PC-3 (cell line): ENCODE results near the gene SNRPN.

ENCODE experiments used
- EZH2 ChIP-seq: fragments of 300-600 bp; sonication (generic); IDR thresholded peaks from one replicate; pipeline ENCODE4 v1.6.1; 2017; ENCODE audit warnings: antibody characterized with exemption, mild to moderate bottlenecking, low read length; ENCODE audit not compliant: unreplicated experiment
- EZH2phosphoT487 ChIP-seq: fragments of 300-600 bp; sonication (generic); IDR thresholded peaks from 2 replicates; pipeline ENCODE4 v1.6.1; 2018; ENCODE audit warnings: mild to moderate bottlenecking, antibody characterized with exemption, low read length, borderline replicate concordance
- TF ChIP-seq, protein P1 (sequence below): fragments of 300-600 bp; sonication (generic); conservative IDR thresholded peaks from 2 replicates; pipeline ENCODE4 v1.5.1; 2017; ENCODE audit warnings: antibody characterized with exemption, low read depth, mild to moderate bottlenecking, low read length

DNA sequence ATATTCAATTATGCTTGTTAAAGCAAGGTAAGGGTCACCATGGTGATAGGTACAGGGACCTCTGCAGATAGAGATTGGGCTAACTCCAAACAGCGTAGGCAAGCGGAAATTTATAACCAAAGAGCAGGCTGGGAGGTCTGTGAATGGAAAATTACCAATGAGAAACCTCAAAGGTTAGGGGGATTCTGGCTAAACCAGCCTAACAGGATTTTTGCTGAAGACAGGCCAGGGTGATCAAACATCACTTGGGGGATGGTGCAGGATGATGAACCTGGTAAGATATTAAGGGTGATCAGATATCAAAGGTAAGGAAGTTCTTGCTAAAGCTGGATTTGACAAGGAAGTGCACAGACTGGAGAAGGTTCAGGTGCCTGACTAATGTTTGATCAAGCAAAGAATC, 35.3 kb upstream of the SNRPN start:
- TF ChIP-seq, protein P1, sequence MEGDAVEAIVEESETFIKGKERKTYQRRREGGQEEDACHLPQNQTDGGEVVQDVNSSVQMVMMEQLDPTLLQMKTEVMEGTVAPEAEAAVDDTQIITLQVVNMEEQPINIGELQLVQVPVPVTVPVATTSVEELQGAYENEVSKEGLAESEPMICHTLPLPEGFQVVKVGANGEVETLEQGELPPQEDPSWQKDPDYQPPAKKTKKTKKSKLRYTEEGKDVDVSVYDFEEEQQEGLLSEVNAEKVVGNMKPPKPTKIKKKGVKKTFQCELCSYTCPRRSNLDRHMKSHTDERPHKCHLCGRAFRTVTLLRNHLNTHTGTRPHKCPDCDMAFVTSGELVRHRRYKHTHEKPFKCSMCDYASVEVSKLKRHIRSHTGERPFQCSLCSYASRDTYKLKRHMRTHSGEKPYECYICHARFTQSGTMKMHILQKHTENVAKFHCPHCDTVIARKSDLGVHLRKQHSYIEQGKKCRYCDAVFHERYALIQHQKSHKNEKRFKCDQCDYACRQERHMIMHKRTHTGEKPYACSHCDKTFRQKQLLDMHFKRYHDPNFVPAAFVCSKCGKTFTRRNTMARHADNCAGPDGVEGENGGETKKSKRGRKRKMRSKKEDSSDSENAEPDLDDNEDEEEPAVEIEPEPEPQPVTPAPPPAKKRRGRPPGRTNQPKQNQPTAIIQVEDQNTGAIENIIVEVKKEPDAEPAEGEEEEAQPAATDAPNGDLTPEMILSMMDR, result no peak
- TF ChIP-seq EZH2, result no peak
- no peak for TF ChIP-seq EZH2phosphoT487
